K562 (cell line): Measurements from ENCODE around the gene RPP25. TPM values are rescaled to one million over a fixed set of nuclear protein-coding genes. Genes with fewer than 3 reads are reported as not detected.

Source experiments
- ASH1L ChIP-seq: fragments of 450-650 bp; IDR thresholded peaks from 2 replicates; pipeline ENCODE4 v1.6.1; 2018; ENCODE audit warnings: borderline replicate concordance, mild to moderate bottlenecking, low read depth; ENCODE audit not compliant: partially characterized antibody
- E2F6 ChIP-seq, 2 experiments: IDR thresholded peaks; 2 replicates each; pipeline ENCODE4 v1.6.1; 2011; ENCODE audit warnings: borderline replicate concordance in 1 of 2, control low read depth in 1 of 2, low read depth in 1 of 2, low read length in 1 of 2, mild to moderate bottlenecking in 1 of 2, mixed read lengths in 1 of 2, moderate library complexity in 1 of 2; ENCODE audit not compliant: insufficient read depth in 1 of 2, insufficient read length in 1 of 2, poor library complexity in 1 of 2, severe bottlenecking in 1 of 2; ENCODE audit errors: extremely low read depth in 1 of 2
- HNRNPUL1 ChIP-seq: fragments of 200-400 bp; formaldehyde crosslinking; IDR thresholded peaks from 2 replicates; pipeline ENCODE4 v1.6.1; 2017; ENCODE audit warnings: low read length
- KHSRP ChIP-seq: fragments of 450-650 bp; IDR thresholded peaks from 2 replicates; pipeline ENCODE4 v1.6.1; 2017
- NFXL1 ChIP-seq: fragments of 450-650 bp; formaldehyde crosslinking; IDR thresholded peaks from 2 replicates; pipeline ENCODE4 v1.4.0; 2021; ENCODE audit warnings: mild to moderate bottlenecking
- PHF21A ChIP-seq: fragments of 450-650 bp; IDR thresholded peaks from 2 replicates; pipeline ENCODE4 v1.6.1; 2017; ENCODE audit warnings: low read depth, borderline replicate concordance
- PTBP1 ChIP-seq: fragments of 200-400 bp; formaldehyde crosslinking; IDR thresholded peaks from 2 replicates; pipeline ENCODE4 v1.6.1; 2017; ENCODE audit warnings: low read depth, low read length
- RBM17 ChIP-seq: fragments of 200-400 bp; formaldehyde crosslinking; IDR thresholded peaks from 2 replicates; pipeline ENCODE4 v1.6.1; 2017; ENCODE audit warnings: low read depth, mild to moderate bottlenecking, low read length, borderline replicate concordance
- SLC30A9 ChIP-seq: fragments of 250-450 bp; sonication (Bioruptor Pico); IDR thresholded peaks from 2 replicates; pipeline ENCODE4 v1.8.0; 2022; ENCODE audit warnings: mild to moderate bottlenecking, moderate library complexity
- TCF7L2 ChIP-seq: fragments of 150-350 bp; IDR thresholded peaks from 2 replicates; pipeline ENCODE4 v1.6.1; 2016; ENCODE audit warnings: low read depth, mild to moderate bottlenecking, low read length, moderate library complexity
- ZEB2 ChIP-seq: fragments of 450-650 bp; IDR thresholded peaks from 2 replicates; pipeline ENCODE4 v1.6.1; 2016
- ZMIZ1 ChIP-seq, 2 experiments: fragments of 150-350 bp in 1 of 2; IDR thresholded peaks; 2 replicates each; pipeline ENCODE4 v1.6.1; 2012 to 2016; ENCODE audit warnings: low read depth in 2 of 2, low read length in 2 of 2, mild to moderate bottlenecking in 1 of 2, moderate library complexity in 1 of 2
- ZNF140 ChIP-seq: fragments of 250-450 bp; sonication (Bioruptor Pico); IDR thresholded peaks from 2 replicates; pipeline ENCODE4 v1.8.0; 2021; ENCODE audit warnings: moderate library complexity, mild to moderate bottlenecking, inconsistent platforms
- ZNF143 ChIP-seq: sonication (generic); formaldehyde crosslinking; IDR thresholded peaks from 2 replicates; pipeline ENCODE4 v1.9.0; 2022; ENCODE audit warnings: mild to moderate bottlenecking, missing genetic modification reagents
- ZNF239 ChIP-seq: fragments of 250-450 bp; sonication (Bioruptor Pico); IDR thresholded peaks from 2 replicates; pipeline ENCODE4 v1.4.0; 2020; ENCODE audit warnings: mild to moderate bottlenecking
- ZNF3 ChIP-seq: fragments of 250-450 bp; sonication (Bioruptor Pico); IDR thresholded peaks from 2 replicates; pipeline ENCODE4 v1.5.0; 2021; ENCODE audit warnings: mild to moderate bottlenecking, moderate library complexity
- ZNF384 ChIP-seq: IDR thresholded peaks from 2 replicates; pipeline ENCODE4 v1.6.1; 2012; ENCODE audit warnings: low read depth, low read length, improper control_type of control experiment
- ZNF584 ChIP-seq: fragments of 200-800 bp; sonication (Bioruptor generic); IDR thresholded peaks from 2 replicates; pipeline ENCODE4 v1.6.1; 2016; ENCODE audit warnings: low read depth, mild to moderate bottlenecking, missing genetic modification characterization, missing compliant biosample characterization
- polyA plus RNA-seq, 8 experiments: library from polyadenylated mRNA; depleted of rRNA in 4 of 8; stranded (reverse) in 5 of 8; unstranded in 3 of 8; fragments of >200 nt; fragmentation: Nextera tagmentation in 2 of 8; fragmentation: Illumina TruSeq in 1 of 8; extraction: Ambion mirVana in 2 of 8; extraction: Trizol in 1 of 8; gene quantifications; 2 replicates each; pipeline versions ENCODE4 v1.2.1 to v1.2.3, GENCODE V29; 2011 to 2014; ENCODE audit warnings: inconsistent platforms in 1 of 8, missing spikeins in 1 of 8
- total RNA-seq, 7 experiments: library from RNA; depleted of rRNA in 6 of 7; stranded (reverse); fragments of >200 nt in 6 of 7; fragmentation: Illumina TruSeq in 2 of 7; extraction: Trizol in 2 of 7; gene quantifications; 2 replicates each; pipeline versions ENCODE4 v1.2.1 to v1.2.3, GENCODE V29; 2011 to 2021; ENCODE audit warnings: low replicate concordance in 1 of 7
- TF ChIP-seq, protein P1 (sequence below): fragments of 250-450 bp; sonication (Bioruptor Pico); IDR thresholded peaks from 2 replicates; pipeline ENCODE4 v1.8.0; 2021; ENCODE audit warnings: mild to moderate bottlenecking, moderate library complexity
- TF ChIP-seq, protein P2 (sequence below): fragments of 450-650 bp; IDR thresholded peaks from 2 replicates; pipeline ENCODE4 v1.6.1; 2016; ENCODE audit warnings: borderline replicate concordance

Gene RPP25
- total and polyA plus RNA-seq, 9 of the 15 experiments (the other 6 are each of a cell fraction or from before 2014, with no cell fraction given) = 1.1 to 12.3 (median 5.6) TPM

GRCh38 chr15:74937590-74938371 is 18.8 kb downstream of the RPP25 start, which contains the start of gene COX5A (continued):
- TF ChIP-seq ZNF140 (CRISPR knock-in tag) (no peak), RBM17 (no peak), ZNF584 (no peak), ZNF3 (no peak), ZMIZ1 (IDR thresholded peaks at IDR 0.05; ENCODE audit: low read depth in 2 of 2, low read length in 2 of 2) (peak in 1 of 2 experiments; percentile 48; a peak in 1 of 4 replicates), ZNF384 (0 out of 2 replicates have a peak, but pooled peaks have one; percentile 9), ASH1L (no peak), PTBP1 (no peak), ZEB2 (no peak), E2F6 (IDR thresholded peaks at IDR 0.05; ENCODE audit: borderline replicate concordance in 1 of 2, extremely low read depth in 1 of 2, insufficient read depth in 1 of 2, insufficient read length in 1 of 2, low read depth in 1 of 2, low read length in 1 of 2, poor library complexity in 1 of 2, severe bottlenecking in 1 of 2) (peak; percentile 82 to 88), SLC30A9 (no peak), PHF21A (no peak), ZNF143 (CRISPR knock-in tag) (0 out of 2 replicates have a peak, but pooled peaks have one; percentile 28), KHSRP (no peak), TCF7L2 (no peak), ZNF239 (CRISPR knock-in tag) (no peak), HNRNPUL1 (no peak), NFXL1 (CRISPR knock-in tag) (no peak)
- TF ChIP-seq, protein P1, sequence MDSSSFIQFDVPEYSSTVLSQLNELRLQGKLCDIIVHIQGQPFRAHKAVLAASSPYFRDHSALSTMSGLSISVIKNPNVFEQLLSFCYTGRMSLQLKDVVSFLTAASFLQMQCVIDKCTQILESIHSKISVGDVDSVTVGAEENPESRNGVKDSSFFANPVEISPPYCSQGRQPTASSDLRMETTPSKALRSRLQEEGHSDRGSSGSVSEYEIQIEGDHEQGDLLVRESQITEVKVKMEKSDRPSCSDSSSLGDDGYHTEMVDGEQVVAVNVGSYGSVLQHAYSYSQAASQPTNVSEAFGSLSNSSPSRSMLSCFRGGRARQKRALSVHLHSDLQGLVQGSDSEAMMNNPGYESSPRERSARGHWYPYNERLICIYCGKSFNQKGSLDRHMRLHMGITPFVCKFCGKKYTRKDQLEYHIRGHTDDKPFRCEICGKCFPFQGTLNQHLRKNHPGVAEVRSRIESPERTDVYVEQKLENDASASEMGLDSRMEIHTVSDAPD = no peak
- TF ChIP-seq, protein P2, sequence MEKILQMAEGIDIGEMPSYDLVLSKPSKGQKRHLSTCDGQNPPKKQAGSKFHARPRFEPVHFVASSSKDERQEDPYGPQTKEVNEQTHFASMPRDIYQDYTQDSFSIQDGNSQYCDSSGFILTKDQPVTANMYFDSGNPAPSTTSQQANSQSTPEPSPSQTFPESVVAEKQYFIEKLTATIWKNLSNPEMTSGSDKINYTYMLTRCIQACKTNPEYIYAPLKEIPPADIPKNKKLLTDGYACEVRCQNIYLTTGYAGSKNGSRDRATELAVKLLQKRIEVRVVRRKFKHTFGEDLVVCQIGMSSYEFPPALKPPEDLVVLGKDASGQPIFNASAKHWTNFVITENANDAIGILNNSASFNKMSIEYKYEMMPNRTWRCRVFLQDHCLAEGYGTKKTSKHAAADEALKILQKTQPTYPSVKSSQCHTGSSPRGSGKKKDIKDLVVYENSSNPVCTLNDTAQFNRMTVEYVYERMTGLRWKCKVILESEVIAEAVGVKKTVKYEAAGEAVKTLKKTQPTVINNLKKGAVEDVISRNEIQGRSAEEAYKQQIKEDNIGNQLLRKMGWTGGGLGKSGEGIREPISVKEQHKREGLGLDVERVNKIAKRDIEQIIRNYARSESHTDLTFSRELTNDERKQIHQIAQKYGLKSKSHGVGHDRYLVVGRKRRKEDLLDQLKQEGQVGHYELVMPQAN = no peak
